HG02840 (cell line): Measurements from ENCODE around the gene SHROOM2.
"Not testable (repeated sequence)": the region's sequence is repeated elsewhere in the genome, so short reads cannot be mapped to it uniquely, and the experiment has no call there.

Experiments
- ATAC-seq: cut with Tn5 transposase; IDR thresholded peaks from one replicate; pipeline ENCODE4 v1.9.1; 2021; ENCODE audit warnings: mild to moderate bottlenecking, moderate library complexity, moderate number of reproducible peaks; ENCODE audit not compliant: unreplicated experiment, low FRiP score

SHROOM2 gene

GRCh38 chrX:9775930-9776329 lies 10.3 kb upstream of the SHROOM2 start:
- ATAC-seq: no peak

DNA sequence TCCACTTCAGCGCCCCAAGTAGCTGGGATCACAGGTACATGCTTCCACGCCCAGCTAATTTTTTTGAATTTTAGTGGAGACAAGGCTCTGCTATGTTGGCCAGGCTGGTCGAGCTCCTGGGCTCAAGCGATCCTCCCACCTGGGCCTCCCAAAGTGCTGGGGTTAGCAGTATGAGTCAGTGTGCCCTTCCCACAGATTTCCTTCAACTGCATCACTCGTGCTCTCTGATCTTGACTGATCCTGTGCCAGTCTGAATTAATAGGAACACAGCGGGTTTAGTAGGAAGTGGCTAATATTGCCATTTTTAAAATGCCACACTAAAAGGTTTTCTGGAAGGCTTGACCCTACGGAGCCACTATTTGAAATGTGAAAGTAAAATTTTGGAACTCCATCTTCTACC lies 4.3 kb upstream of the SHROOM2 start:
- no peak for ATAC-seq

- no peak for ATAC-seq
Measured at GRCh38 chrX:9784332-9784731, 1.9 kb upstream of the SHROOM2 start.

GRCh38 chrX:9785254-9785943 lies 830 bp upstream of the SHROOM2 start:
- no peak for ATAC-seq

DNA sequence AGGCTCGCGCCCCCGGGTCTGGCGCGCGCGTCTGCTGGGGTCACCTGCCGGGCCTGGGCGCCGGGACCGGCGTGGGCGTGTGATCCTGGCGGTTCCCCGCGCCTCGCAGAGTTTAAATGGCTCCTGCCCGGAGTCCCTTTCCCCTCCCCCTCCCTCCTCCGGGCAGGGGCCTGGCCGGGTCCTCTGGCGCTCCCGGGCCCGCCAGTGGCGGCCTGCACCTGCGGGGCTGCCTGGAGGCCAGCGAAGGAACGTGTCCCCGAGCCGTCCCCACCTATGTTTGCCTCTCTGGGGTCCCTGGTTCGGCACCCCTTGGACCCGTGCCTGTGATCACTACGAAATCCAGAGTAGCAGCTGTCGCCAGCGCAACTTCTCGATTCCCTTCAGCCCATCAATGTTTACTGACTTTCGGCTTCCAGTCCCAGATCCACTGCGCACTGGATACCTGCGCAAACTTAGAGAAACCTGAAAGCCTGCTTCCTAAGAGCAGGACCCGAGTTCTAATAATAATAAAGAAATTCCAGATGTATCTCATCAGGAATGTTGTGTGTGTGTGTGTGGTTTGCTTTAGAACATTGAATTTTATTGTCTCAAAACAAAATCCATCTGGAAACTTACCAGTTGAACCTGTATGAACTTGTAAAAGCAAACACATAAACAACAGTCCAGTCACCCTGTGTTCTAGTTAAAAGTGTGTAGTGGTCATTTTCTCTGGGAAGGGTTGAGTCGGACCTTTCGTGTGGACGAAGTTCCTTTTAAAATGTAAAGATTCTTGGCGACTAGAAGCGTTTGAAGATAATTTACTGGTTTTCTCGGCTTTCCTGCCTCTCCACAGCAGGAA lies 788 bp downstream of the SHROOM2 start:
- no peak for ATAC-seq

DNA sequence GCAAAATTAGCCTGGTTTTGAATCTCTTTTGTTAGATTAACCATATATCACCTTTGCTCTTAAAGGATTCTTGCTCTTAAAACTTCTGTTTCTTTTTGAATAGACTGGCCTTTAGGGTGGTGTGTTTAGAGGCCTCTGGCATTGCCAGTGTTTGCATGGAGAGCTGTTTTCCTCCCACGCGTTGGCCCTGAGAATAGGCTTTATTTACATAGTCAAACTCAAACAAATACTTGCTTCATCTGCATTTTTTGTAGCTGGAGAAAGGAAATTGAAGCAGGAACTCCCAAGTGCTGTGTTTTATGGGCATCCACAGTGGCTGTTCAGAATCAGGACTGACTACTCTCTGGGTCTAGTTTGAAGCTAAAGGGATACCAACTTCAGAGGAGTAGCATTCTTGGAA lies 2.7 kb downstream of the SHROOM2 start:
- ATAC-seq: no peak

GRCh38 chrX:9789555-9789954 lies 3.3 kb downstream of the SHROOM2 start:
- ATAC-seq: no peak

DNA sequence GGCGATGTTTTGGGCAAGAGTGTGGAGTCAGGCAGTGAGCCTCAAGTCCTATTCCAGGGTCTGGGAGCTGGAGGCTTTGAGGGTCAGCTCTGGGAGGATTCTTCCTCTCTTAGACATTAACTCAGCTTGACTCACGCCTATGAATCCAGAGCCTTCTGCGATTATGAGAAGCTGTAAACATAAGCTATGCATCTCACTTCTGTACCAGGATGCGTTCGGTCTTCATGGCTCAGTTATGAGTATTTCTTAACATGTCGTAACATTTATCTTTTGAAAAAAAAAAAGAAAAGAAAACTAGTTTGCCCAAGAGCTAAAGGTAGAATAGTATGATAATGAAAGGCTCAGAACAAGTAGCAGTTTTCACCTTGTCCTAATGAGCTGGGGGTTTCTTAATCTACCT lies 4.6 kb downstream of the SHROOM2 start:
- ATAC-seq: no peak

- no peak for ATAC-seq
Measured at GRCh38 chrX:9794495-9794894, 8.3 kb downstream of the SHROOM2 start.

DNA sequence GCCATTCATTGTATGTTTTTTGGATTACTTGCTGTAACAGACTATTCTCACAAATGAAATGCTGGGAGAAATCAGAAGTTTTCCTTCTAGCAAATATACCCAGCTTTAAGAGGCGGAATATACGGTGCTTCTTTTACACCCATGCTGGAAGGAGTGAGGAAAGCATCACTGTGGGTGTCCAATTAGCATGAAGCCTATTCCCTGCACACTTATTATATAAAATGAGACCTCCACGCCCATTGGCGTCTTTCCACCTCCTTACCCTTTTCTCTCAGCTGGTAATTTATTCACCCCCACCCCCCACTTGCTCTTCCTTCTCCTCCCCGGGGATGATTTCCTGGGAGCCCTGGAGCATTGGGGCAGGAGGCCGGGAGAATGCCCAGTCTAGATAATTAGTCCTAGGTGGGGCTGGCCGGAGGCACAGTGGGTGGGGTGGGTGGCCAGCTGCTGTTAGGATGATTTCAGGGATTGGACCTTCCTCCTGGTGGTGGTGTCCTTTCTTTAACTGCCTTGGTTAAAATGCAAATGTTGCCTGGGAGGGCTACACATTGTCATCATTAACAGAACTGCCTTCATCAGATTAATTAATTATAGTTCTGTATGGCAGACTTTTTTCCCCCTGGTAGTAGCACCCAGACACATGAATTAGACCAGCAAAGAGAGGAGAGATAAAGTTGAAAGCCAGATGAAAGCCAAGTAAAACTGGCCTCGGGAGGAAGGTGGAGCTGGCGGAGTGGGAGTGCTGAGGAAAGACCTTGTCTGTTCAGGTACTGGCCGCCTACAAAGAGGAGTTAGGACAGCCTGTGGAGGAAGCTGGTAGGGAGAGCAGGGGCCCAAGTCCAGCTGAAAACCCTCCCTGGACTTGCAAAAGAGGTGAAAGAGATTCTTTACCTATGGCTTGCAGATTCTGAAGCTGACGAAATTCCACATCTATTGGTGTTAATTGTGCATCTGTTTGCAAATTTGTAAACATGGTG lies 11.4 kb downstream of the SHROOM2 start:
- ATAC-seq: no peak

- no peak for ATAC-seq
Measured at GRCh38 chrX:9802737-9803136, 16.5 kb downstream of the SHROOM2 start.

- no peak for ATAC-seq
Measured at GRCh38 chrX:9804444-9804843, 18.2 kb downstream of the SHROOM2 start.

GRCh38 chrX:9805956-9806355 lies 19.7 kb downstream of the SHROOM2 start:
- ATAC-seq: no peak

DNA sequence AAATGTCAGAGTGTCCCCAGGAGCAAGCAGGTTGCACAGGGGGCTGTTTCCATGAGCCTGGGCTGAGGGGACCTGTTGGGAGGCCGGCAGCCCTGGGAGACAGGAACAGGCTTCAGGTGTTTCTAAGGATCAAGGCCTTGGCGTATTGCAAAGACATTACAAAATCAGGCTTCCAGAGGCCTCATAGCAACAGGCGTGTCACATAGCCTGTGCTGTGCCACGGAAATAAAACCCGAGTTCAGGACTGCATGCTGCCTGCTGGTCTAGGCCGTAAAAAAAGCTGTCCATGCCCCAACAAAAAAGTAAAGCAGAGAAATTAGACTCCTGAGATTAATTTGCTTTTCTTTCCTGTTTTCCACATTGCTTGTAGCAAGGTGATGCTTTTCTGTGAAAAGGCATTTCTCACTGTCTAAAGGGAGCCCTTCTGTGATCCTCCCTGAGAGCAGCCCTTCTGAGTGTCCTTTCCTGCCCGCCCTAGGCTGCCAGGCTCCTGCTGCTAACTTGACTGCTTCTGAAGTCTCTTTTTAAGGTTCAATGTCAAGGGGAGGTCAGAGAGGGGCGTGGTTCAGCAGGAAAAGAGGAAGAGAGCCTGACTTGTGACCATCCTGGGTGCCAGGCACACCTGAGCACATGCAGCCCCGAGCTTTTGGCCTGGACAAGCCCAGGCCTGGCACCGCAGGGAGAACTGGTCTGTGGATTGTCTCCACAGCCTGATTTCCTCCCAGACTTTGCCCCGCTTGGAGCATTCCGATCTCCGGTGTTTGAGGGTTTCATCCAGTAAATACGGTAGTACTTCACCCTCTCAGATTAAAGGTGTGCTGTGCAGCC lies 21.3 kb downstream of the SHROOM2 start:
- ATAC-seq: no peak

- ATAC-seq: not testable (repeated sequence)
Measured at GRCh38 chrX:9809876-9810275, 23.6 kb downstream of the SHROOM2 start.

DNA sequence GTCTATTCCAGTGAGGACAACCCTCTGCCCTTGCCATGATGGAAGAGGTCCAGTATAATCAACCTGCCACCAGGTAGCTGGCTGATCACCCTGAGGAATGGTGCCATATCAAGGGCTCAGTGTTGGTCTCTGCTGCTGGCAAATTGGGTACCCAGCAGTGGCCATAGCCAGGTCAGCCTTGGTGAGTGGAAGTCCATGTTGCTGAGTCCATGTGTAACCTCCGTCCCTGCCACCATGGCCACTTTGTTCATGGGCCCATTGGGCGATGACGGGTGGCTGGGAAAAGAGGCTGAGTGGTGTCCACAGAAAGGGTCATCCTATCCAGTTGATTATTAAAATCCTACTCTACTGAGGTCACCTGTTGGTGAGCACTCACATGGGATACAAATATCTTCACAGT lies 24.9 kb downstream of the SHROOM2 start:
- ATAC-seq: not testable (repeated sequence)

- ATAC-seq: no peak
Measured at GRCh38 chrX:9816084-9816700, 30.0 kb downstream of the SHROOM2 start.

GRCh38 chrX:9821572-9821971 lies 35.3 kb downstream of the SHROOM2 start:
- ATAC-seq: no peak

- ATAC-seq: no peak
Measured at GRCh38 chrX:9824554-9824953, 38.3 kb downstream of the SHROOM2 start.
